COLO668 (cell line): ENCODE measurements around the gene CCDC32.
"Not testable (repeated sequence)": the region's sequence is repeated elsewhere in the genome, so short reads cannot be mapped to it uniquely, and the experiment has no call there.

ENCODE experiments used
- DNase-seq: peaks from one replicate; lab custom pipeline; 2025; ENCODE audit not compliant: unreplicated experiment; lab: John Stamatoyannopoulos, UW

Gene CCDC32, protein sequence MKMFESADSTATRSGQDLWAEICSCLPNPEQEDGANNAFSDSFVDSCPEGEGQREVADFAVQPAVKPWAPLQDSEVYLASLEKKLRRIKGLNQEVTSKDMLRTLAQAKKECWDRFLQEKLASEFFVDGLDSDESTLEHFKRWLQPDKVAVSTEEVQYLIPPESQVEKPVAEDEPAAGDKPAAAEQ

DNA sequence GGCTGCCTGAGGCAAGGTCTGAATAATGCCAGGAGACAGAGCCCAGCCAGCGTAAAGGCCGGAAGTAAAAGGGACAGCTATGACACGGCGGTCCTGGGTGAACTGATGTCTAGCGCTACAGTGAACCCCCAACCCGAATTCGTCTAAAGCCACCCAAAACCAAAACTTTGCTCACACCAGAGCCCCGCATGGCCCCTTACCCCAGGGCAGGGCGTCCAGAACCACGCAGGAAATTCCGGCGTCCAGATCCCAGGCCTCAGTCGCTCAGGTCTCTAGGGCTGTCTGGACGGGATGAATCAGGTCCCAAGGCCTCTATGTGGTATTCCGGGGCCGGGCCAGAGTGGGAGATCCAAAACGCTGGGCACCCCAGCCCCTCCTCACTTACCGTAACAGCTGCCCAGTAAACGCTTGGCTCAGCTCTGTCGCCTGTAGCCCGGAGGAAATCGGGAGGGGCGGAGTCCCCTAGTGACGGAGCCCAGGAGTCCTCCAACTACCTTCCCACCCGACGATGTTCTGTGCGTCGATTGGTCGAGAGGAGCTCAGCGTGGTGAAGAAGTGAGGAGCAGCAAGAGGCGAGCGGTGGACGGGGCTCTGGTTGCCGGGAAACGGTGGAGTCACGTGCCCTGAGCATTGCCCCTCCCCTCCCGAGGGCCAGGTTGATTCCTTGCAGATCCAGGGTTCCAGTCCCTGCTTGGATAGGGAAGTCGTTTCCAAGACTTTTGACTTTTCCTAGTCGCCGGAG, at the start of gene CCDC32:
CCDC32 (minus strand) TSS at position 452 of the 742 bp plus-strand sequence. CDS start 2,027 bp downstream, outside the sequence.
- DNase-seq = peak; percentile 97

DNA sequence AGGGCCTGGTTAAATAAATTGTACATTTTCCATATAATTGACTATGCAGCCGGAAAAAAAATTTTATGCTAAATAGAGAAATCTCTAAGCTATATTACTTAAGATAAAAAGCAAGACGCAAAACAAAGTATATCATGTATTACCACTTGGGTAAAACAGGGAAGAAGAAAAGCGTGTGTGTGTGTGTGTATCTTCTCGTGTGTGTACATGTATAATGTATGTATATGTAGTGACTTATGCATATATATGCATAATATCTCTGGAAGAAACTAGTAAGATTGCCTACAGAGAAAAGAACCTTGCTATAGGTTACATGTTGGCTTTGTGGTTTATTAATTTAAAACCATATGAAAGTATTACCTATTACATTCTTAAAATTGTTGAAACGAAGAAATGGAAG, 48.2 kb upstream of the CCDC32 start:
- no peak for DNase-seq

DNA sequence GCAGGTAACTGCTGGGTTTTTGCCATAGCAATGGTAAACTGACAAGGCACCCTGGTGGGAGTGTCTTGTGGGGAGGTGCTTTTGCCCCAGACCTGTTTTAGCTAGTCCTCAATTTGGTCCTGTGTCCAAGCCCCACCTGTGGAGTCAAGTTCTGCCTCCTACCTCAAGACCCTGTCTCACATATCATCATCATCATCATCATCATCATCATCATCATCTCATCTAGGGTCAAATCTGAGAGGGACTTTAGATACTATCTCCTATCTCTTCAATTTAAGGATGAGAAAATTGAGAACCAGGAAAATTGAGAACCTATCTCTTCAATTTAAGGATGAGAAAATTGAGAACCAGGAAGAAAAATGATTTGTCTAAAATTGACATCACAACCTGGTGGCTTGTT, 39.1 kb upstream of the CCDC32 start:
- no peak for DNase-seq

DNA sequence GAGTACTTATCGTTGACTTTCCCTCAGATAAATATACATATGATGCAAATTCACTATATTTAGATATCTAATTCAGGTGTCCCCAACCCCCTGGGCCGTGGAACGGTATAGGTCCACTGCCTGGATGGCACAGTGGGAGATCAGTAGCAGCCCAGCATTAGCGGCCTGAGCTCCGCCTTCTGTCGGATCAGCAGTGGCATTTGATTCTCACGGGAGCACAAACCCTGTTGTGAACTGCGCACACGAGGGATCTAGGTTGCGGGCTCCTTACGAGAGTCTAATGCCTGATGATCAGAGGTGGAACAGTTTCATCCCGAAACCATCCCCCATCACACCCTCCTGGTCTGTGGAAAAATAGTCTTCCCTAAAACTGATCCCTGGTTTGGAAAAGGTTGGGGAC, 36.1 kb upstream of the CCDC32 start:
- DNase-seq = no peak

DNA sequence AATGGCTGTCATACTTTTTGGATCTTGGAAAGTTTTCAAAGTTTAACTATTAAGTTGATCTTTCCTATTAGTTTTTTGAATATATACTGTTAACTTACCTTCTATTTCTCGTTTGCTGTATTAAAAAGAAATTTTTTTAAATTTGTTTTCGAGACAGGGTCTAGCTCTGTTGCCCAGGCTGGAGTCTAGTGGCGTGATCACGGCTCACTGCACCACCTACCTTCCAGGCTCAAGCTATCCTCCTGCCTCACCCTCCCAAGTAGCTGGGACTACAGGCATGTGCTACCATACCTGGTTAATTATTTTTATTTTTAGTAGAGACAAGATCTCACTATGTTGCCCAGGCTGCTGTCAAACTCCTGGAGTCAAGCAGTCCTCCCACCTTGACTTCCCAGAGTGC, 33.8 kb upstream of the CCDC32 start:
- DNase-seq = no peak

DNA sequence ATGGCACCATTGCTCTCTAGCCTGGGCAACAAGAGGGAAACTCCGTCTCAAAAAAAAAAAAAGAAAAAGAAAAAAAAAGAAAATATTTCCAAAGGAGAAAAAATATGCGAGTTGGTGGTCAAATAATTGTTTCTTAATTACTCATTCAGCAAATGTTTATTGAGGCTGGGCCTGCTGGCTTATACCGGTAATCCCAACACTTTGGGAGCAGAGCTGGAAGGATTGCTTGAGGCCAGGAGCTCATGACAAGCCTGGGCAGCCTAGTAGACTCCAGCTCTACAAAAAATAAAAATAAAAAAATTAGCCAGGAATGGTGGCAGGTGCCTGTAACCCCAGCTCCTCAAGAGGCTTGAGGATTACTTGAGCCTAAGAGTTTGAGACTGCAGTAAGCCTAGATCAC, 33.3 kb upstream of the CCDC32 start:
- no peak for DNase-seq

DNA sequence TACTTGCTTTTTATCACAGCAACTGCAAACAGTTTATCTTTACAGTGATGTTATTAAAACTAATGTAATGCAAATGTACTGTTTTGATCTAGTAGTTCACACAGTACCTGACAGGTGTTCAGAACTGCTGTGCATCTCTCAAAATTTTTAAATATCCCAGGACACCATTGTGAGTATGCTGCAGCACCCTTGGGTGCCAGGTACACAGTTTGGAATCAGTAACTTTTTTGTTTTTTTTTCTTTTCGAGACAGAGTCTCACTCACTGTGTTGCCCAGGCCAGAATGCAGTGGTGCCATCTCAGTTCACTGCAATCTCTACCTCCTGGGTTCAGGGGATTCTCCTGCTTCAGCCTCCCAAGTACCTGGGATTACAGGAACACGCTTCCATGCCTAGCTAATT, 32.2 kb upstream of the CCDC32 start:
- no peak for DNase-seq

DNA sequence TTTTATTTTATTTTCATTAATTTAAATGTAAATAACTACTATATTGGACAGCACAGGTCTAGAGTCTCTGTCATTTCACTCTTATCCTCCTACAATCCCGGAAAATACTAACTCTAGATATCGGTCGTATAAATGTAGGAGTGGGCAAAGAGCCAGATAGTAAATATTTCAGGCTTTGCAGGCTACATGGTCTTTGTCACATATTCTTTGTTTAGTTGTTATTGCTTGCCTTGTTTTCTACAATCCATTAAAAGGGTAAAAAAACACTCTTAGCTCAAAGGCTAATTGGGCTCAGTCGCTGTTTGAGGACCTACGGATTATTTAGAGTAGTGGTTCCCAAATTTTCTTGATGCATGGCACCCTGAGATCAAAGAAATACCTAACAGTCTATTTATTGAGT, 30.9 kb upstream of the CCDC32 start:
- no peak for DNase-seq

DNA sequence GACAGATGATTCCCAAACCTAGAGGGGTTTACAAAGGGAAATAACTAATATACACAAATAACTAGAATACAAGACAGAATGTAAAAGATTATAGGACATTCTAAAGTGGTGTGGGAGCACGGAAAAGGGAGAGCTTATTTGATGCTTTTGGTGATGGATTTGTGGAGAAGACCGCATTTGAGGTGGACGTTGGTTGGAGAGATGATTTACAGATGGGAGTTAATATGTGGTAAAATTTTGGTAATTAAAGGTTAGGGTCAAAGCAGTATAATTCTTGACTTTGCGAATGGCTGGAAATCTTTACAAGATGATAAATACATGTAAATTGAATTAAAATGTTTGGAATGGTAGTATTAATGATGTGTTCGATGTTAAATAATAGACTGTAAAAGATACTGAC, 30.4 kb upstream of the CCDC32 start:
- no peak for DNase-seq

DNA sequence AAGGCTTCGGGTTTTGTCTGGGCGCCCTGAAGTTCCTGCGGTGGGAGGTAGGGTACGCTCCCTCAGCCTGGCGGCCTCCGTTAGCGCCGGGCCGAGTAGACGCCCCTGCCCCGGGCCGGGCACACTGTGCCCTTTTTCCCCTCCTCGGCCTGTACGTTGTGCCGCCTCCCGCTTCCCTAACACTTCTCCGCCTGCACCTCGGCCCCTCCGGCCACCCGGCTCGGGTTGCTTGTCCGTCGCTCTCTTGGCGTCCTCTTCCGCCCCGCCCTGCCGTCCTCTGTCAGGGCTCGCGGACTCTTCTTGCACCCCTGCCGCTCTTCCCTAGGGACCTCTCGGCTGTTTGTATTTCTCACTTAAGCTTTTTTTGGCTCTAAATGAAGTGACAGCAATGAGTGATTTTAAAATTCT, 29.6 kb upstream of the CCDC32 start:
- DNase-seq = peak; percentile 75

DNA sequence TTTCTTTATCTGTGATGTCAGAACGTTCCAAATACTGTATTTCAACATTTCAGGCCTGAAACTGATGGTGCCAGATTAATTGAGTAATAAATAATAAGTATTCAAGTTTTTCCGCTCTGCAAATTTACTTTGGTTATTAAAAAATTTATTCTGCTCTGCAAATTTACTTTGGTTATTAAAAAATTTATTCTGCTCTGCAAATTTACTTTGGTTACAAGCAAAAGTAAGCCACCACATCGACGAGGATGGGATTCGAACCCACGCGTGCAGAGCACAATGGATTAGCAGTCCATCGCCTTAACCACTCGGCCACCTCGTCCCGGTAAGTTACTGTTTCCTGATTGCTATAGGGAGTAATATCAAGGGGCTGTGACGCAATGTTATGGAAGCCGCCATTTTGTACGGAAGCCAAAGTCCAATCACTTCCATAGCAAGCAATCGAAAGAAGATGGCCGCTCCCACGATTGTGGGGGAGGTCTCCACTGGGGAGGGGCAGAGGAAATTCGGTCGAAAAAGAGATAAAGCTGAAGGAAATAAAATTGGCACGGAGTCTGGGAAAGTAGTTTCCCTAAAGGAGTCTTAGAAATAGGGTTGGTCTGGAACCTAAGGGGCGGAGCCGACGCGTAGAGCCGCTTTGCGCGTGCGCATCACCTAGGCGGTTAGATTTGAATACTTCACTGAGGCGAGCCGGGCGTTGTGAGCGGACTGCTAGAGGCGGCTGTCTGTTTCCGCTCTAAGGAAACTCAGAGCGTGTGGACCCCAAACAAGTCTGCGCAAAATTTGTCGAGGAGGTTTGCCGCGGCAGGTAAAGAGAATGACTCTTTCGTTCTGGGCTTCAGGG, 29.0 kb upstream of the CCDC32 start, which contains the start of gene KNL1:
KNL1 (plus strand) TSS at position 662 of the 841 bp plus-strand sequence. CDS start 8,683 bp downstream, outside the sequence.
- peak; percentile 89 for DNase-seq

DNA sequence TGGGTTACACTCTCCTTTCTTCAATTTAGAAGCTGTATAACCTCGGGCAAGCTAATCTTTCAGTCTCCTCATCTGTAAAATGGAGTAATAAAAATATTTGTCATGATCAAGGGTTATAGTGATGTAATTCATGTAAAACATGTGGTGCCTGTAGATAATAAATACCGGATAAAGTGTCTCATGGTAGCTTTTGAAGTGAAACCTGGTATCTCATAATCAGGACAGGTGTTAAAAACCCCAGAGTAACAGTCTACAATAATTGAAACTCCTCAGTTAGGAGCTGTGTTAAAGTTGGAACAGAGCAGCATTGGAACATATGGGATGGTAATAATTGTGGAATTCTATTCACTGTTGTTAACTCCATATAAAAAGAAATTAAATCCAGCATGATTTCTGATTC, 28.3 kb upstream of the CCDC32 start:
- DNase-seq = no peak

DNA sequence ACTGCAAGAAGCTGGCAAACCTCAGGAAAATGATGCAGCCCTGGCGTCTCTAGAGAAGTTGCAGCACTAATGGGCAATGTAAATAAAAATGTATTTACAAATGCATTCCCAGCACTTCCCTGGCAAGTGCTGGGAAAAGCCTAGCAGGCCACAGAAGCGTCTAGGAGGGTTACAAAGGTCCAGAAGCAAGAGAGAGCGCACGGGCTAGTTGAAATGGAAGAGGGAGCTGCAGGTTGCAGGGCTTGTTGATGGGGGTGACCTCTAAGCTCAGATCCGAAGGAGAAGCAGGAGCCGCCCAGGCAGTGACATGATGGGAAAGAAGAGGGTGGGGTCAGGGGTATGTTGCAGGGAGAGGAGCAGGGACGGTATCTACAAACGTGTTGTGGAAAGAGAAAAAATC, 26.5 kb upstream of the CCDC32 start:
- no peak for DNase-seq

DNA sequence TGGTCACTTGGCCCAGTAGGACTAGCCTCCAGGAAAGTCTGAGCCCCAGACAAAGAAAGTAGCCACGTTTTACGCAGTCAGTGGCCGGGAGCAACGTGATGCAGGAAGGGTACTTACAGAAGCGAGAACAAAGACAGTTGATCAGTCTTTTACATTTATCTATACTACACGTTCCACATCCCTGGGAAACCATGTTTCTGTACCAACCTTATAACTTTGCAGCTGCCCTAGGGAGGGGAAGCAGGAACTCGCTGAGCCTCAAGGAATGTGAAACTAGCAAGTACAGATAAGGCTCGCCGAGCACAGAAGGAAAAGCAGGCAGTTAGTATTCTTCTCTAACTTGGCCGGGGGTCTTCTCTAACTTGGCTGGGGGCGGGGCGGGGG, 25.8 kb upstream of the CCDC32 start:
- no peak for DNase-seq

DNA sequence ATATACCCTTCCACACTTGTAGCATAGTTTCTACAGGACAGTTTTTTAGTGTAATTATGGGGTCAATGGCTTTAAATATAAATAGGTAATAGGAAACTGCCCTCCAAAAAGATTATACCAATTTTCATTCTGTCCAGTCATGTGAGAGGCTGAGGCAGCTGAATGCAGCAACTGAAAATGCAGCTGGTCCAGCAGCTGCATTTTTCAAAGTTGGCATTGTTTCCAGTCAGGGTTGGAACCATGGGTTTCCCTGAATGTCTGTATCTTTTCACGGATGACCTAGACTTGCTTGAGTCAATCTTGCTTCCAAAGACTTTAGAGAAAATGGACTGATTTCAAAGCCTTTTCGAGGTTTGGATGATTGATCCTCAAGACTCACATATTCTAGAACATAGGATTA, 19.3 kb upstream of the CCDC32 start:
- no peak for DNase-seq

DNA sequence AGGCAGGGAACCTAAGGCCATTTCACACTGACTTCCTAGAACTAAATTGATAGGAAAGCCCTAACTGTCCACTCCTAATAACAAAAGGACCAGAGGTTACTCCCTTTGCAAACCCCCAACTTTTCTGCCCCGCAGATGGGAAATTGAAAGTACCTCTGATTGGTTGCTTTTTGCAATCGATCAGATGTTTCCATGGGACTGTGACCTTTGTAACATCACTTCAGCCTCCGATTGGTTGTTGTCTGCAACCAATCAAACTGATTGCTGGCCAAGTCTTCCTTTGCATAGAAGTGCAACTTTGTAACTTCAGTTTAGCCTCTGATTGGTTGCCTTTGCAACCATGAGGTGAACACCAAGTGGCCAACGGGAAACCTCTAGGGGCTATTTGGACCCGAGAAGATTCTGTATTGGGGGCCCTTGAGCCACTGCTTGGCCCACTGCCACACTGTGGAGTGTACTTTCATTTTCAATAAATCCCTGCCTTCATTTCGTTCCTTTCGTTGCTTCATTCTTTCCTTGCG, 17.9 kb upstream of the CCDC32 start:
- DNase-seq = peak; percentile 53

DNA sequence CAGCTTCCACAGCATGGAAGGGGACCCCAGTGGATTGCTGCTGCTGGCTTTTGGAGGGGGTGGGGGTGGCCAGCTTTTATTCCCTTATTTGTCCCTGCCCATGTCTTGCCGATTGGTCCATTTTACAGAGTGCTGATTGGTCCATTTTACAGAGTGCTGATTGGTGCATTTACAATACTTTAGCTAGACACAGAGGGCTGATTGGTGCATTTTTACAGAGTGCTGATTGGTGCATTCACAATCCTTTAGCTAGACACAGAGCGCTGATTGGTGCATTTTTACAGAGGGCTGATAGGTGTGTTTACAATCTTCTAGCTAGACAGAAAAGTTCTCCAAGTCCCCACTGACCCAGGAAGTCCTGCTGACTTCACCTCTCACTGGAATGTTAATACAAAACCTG, 17.0 kb upstream of the CCDC32 start:
- not testable (repeated sequence) for DNase-seq

DNA sequence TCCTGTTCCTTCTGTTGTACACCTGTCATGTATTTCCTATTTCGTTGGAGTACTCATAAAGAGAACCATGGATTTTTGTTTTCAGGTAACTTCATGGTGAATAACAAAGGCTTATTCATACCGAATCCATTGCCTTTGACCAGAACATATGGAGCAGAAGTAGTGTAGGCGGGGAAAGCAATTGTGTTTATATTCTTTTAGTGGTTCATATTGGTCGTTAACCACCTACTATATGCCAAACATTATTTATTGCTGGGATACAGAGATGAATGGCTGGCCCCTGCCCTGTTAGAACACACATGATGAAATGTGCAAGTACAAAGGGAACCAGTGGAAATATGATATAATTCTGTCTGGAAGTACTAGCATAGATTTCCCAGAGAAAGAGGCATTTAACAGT, 14.1 kb upstream of the CCDC32 start:
- no peak for DNase-seq

DNA sequence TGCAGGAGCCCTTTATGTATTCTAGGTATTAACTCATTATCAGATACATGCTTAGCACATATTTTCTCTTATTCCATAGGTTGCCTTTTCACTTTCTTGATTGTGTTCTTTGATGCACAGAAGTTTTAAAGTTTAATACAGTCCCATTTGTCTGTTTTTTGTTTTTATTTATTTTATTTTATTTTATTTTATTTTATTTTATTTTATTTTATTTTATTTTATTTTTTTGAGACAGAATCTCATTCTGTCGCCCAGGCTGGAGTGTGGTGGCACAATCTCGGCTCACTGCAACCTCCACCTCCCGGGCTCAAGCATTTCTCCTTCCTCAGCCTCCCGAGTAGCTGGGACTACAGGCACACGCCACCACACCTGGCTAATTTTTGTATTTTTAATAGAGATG, 12.1 kb upstream of the CCDC32 start:
- not testable (repeated sequence) for DNase-seq

DNA sequence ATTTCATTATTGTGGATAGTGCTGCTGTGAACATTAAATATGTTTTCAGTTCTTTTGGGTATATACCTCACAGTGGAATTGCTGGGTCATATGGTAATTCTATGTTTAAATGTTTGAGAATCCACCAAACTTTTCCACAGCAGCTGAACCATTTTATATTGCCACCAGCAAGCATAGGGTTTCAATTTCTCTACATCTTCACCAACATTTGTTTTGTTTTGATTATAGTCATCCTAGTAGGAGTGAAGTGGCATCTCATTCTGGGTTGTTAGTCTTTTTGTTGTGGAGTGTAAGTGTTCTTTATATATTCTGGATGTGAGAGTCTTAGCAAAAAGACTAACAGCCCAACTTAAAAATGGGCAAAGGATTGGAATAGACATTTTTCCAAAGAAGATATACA, 10.3 kb upstream of the CCDC32 start:
- no peak for DNase-seq

DNA sequence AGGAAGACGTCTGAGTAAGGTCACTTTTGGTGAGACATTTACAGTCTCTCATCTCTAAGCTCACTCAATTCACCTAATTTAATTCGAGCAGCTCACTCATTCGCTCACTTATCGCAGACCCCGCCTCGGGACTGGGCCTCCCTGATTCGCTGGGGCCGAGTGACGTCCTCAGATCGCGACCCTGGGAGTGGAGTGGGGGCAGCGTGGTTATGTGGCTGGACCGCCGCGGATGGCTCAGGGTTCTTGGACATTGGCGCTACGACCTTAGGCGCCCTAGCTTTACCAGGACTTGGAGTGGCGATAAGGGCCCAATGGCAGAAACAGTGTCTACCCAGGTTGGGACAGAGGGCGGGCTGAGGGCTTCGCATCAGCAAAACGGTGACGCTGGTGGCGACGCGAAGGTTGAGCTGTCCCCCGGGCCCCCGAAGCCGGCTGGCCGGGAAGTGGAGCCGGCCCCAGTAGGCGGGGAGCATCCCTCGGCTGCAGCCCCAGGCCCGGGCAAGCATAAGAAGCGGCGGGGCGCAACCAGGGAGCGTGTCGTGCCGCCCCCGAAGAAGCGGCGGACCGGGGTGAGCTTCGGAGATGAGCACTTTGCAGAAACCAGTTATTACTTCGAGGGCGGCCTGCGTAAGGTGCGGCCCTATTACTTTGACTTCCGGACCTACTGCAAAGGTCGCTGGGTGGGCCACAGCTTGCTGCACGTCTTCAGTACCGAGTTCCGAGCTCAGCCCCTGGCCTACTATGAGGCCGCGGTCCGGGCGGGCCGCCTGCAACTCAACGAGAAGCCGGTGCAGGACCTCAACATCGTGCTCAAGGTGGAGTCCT, 4.5 kb upstream of the CCDC32 start, which contains the start of gene RPUSD2:
RPUSD2 (plus strand) TSS at position 171 of the 825 bp plus-strand sequence; CDS start at position 210, 39 bp downstream.
- DNase-seq = peak; percentile 93
